Measurements from ENCODE around the gene ACADSB. TPM values are rescaled to one million over a fixed set of nuclear protein-coding genes. Genes with fewer than 3 reads are reported as not detected.

The ACADSB gene
- polyA plus RNA-seq, 1 experiment, result 16.1 TPM

GRCh38 chr10:122993797-122994336 is 14.9 kb upstream of the ACADSB start:
- no peak for TF ChIP-seq CTCF (IDR thresholded peaks at IDR 0.05; ENCODE audit: low read depth, low read length)
- H3K27ac ChIP-seq (ENCODE audit: low read depth, low read length), result no peak overlapping the region
- no peak overlapping the region for H3K4me3 ChIP-seq (ENCODE audit: low read depth, low read length)
- ChIA-PET POLR2A (no interaction called here), CTCF (interaction anchor here (6.6 kb wide), 1 partner anchor 13 kb away, joined by 39 read pairs; the partner anchor contains the start of gene PSTK)
- H3K27me3 ChIP-seq (ENCODE audit: control insufficient read depth, insufficient read depth, low read length), result no peaks in the 10 kb centered on the region
- no peaks in the 10 kb centered on the region for H3K9me3 ChIP-seq (ENCODE audit: control insufficient read depth, insufficient read depth, low read length)
- no peak for DNase-seq (ENCODE audit: low read depth, low spot score)

GRCh38 chr10:122995936-122996335 is 12.9 kb upstream of the ACADSB start:
- Histone ChIP-seq H3K9me3 (ENCODE audit: control insufficient read depth, insufficient read depth, low read length) (no peaks in the 10 kb centered on the region), H3K27me3 (ENCODE audit: control insufficient read depth, insufficient read depth, low read length) (no peaks in the 10 kb centered on the region), H3K27ac (ENCODE audit: low read depth, low read length) (no peak overlapping the region), H3K4me3 (ENCODE audit: low read depth, low read length) (no peak overlapping the region)
- no peak for DNase-seq (ENCODE audit: low read depth, low spot score)
- ChIA-PET POLR2A (no interaction called here), CTCF (interaction anchor here (6.6 kb wide), 1 partner anchor 15 kb away, joined by 39 read pairs; the partner anchor contains the start of gene PSTK)
- no peak for TF ChIP-seq CTCF (IDR thresholded peaks at IDR 0.05; ENCODE audit: low read depth, low read length)

- no peak for TF ChIP-seq CTCF (IDR thresholded peaks at IDR 0.05; ENCODE audit: low read depth, low read length)
- no peak overlapping the region for H3K4me3 ChIP-seq (ENCODE audit: low read depth, low read length)
- DNase-seq (ENCODE audit: low read depth, low spot score), result no peak
- POLR2A ChIA-PET, result interaction anchor here (1.1 kb wide), 1 partner anchor 9 kb away, joined by 3 read pairs; no protein-coding TSS in a partner anchor
- H3K27ac ChIP-seq (ENCODE audit: low read depth, low read length), result no peak overlapping the region
- H3K27me3 ChIP-seq (ENCODE audit: control insufficient read depth, insufficient read depth, low read length), result no peaks in the 10 kb centered on the region
- CTCF ChIA-PET, result interaction anchor here (6.6 kb wide), 1 partner anchor 17 kb away, joined by 39 read pairs; the partner anchor contains the start of gene PSTK
- no peaks in the 10 kb centered on the region for H3K9me3 ChIP-seq (ENCODE audit: control insufficient read depth, insufficient read depth, low read length)
These were observed 10.9 kb upstream of the ACADSB start for GRCh38 chr10:122997864-122998263.

- no peak for DNase-seq (ENCODE audit: low read depth, low spot score)
- POLR2A ChIA-PET, result interaction anchor here (1.1 kb wide), 1 partner anchor 9 kb away, joined by 3 read pairs; no protein-coding TSS in a partner anchor
- no peaks in the 10 kb centered on the region for H3K9me3 ChIP-seq (ENCODE audit: control insufficient read depth, insufficient read depth, low read length)
- no peak overlapping the region for H3K27ac ChIP-seq (ENCODE audit: low read depth, low read length)
- CTCF ChIA-PET, result interaction anchor here (6.6 kb wide), 1 partner anchor 17 kb away, joined by 39 read pairs; the partner anchor contains the start of gene PSTK
- H3K27me3 ChIP-seq (ENCODE audit: control insufficient read depth, insufficient read depth, low read length), result no peaks in the 10 kb centered on the region
- no peak for TF ChIP-seq CTCF (IDR thresholded peaks at IDR 0.05; ENCODE audit: low read depth, low read length)
- no peak overlapping the region for H3K4me3 ChIP-seq (ENCODE audit: low read depth, low read length)
These were observed 10.4 kb upstream of the ACADSB start for GRCh38 chr10:122998360-122998917.

- ChIA-PET CTCF (interaction anchor here (0.9 to 6.6 kb wide), 3 partner anchors 18 to 44 kb away, joined by 3 to 39 read pairs (median 3); partner anchors contain the start of gene PSTK), POLR2A (interaction anchor here (0.7 kb wide), 1 partner anchor 9 kb away, joined by 4 read pairs; no protein-coding TSS in a partner anchor)
- DNase-seq (ENCODE audit: low read depth, low spot score), result no peak
- H3K27me3 ChIP-seq (ENCODE audit: control insufficient read depth, insufficient read depth, low read length), result no peaks in the 10 kb centered on the region
- H3K9me3 ChIP-seq (ENCODE audit: control insufficient read depth, insufficient read depth, low read length), result no peaks in the 10 kb centered on the region
- H3K4me3 ChIP-seq (ENCODE audit: low read depth, low read length), result no peak overlapping the region
- H3K27ac ChIP-seq (ENCODE audit: low read depth, low read length), result no peak overlapping the region
- TF ChIP-seq CTCF (IDR thresholded peaks at IDR 0.05; ENCODE audit: low read depth, low read length), result no peak
These were observed 9.9 kb upstream of the ACADSB start for GRCh38 chr10:122998934-122999333.
